ENCODE data around the gene LTB. TPM values are rescaled to one million over a fixed set of nuclear protein-coding genes. Genes with fewer than 3 reads are reported as not detected.
"Not testable (repeated sequence)": the region's sequence is repeated elsewhere in the genome, so short reads cannot be mapped to it uniquely, and the experiment has no call there.

LTB gene
- total RNA-seq, 1 donor from 2014 or later: 5.4 TPM

- no peaks in the 10 kb centered on the region for H3K27me3 ChIP-seq
- TF ChIP-seq POLR2AphosphoS5 (IDR thresholded peaks at IDR 0.05; ENCODE audit: insufficient read depth in 1 of 2, low read depth in 1 of 2) (no peak), POLR2A (IDR thresholded peaks at IDR 0.05) (no peak)
- TF ChIP-seq, protein P1, sequence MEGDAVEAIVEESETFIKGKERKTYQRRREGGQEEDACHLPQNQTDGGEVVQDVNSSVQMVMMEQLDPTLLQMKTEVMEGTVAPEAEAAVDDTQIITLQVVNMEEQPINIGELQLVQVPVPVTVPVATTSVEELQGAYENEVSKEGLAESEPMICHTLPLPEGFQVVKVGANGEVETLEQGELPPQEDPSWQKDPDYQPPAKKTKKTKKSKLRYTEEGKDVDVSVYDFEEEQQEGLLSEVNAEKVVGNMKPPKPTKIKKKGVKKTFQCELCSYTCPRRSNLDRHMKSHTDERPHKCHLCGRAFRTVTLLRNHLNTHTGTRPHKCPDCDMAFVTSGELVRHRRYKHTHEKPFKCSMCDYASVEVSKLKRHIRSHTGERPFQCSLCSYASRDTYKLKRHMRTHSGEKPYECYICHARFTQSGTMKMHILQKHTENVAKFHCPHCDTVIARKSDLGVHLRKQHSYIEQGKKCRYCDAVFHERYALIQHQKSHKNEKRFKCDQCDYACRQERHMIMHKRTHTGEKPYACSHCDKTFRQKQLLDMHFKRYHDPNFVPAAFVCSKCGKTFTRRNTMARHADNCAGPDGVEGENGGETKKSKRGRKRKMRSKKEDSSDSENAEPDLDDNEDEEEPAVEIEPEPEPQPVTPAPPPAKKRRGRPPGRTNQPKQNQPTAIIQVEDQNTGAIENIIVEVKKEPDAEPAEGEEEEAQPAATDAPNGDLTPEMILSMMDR (IDR thresholded peaks at IDR 0.05): no peak
- H3K4me1 ChIP-seq: no peaks in the 10 kb centered on the region
- H3K9me3 ChIP-seq: no peaks in the 10 kb centered on the region
- intact Hi-C loops (cut with DNase I): no loop called here
- H3K27ac ChIP-seq: no peak overlapping the region
- H3K36me3 ChIP-seq: no peaks in the 10 kb centered on the region
- no peak for DNase-seq (ENCODE audit: extremely low spot score in 2 of 2)
- H3K4me3 ChIP-seq: no peak overlapping the region
Measured at GRCh38 chr6:31609519-31610406, 27.5 kb upstream of the LTB start.

DNA sequence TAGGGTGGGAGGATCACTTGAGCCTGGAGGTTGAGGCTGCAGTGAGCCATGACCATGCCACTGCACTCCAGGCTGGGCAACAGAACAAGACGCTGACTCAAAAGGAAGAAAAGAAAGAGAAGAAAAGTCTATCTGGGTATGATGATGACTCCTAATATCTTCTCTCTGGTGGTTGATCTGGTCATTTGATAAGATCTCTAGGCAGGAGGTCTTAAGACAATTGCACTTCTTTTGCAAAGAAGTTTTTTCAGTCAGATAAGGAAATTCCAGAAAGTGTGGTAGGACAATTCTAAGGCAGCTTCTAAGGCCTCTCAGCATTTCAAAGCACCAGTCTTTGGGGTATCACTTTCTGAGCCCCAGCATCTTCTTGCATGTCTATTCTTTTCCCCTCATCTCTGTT lies 25.1 kb upstream of the LTB start:
- Histone ChIP-seq H3K36me3 (no peaks in the 10 kb centered on the region), H3K27me3 (no peaks in the 10 kb centered on the region), H3K9me3 (no peaks in the 10 kb centered on the region), H3K27ac (no peak overlapping the region), H3K4me3 (no peak overlapping the region), H3K4me1 (no peaks in the 10 kb centered on the region)
- intact Hi-C loops (cut with DNase I): no loop called here
- no peak for DNase-seq (ENCODE audit: extremely low spot score in 2 of 2)
- TF ChIP-seq, protein P1 (IDR thresholded peaks at IDR 0.05): no peak
- no peak for TF ChIP-seq POLR2A (IDR thresholded peaks at IDR 0.05)
- no peak for TF ChIP-seq POLR2AphosphoS5 (IDR thresholded peaks at IDR 0.05; ENCODE audit: insufficient read depth in 1 of 2, low read depth in 1 of 2)

DNA sequence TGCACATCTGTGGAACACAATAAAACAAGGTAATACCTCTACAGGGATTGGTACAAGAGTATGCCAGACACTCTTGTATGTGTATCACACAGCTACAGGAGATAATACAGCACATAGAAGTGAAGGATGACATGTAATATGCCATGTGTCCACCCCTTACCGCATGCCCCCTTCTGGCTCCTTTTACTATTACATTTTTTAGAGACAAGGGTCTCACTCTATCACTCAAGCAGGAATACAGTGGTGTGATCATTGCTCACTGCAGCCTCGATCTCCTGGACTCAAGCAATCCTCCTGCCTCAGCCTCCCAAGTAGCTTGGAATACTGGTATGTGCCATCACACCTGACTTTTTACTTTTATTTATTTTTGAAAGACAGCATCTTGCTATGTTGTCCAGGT lies 14.8 kb upstream of the LTB start:
- intact Hi-C loops (cut with DNase I): no loop called here
- Histone ChIP-seq H3K27ac (no peak overlapping the region), H3K9me3 (no peaks in the 10 kb centered on the region), H3K36me3 (no peaks in the 10 kb centered on the region), H3K27me3 (no peaks in the 10 kb centered on the region), H3K4me1 (no peaks in the 10 kb centered on the region), H3K4me3 (no peak overlapping the region)
- TF ChIP-seq POLR2A (IDR thresholded peaks at IDR 0.05) (no peak), POLR2AphosphoS5 (IDR thresholded peaks at IDR 0.05; ENCODE audit: insufficient read depth in 1 of 2, low read depth in 1 of 2) (no peak)
- TF ChIP-seq, protein P1 (IDR thresholded peaks at IDR 0.05): peak in 1 of 3 experiments; percentile 39
- no peak for DNase-seq (ENCODE audit: extremely low spot score in 2 of 2)

DNA sequence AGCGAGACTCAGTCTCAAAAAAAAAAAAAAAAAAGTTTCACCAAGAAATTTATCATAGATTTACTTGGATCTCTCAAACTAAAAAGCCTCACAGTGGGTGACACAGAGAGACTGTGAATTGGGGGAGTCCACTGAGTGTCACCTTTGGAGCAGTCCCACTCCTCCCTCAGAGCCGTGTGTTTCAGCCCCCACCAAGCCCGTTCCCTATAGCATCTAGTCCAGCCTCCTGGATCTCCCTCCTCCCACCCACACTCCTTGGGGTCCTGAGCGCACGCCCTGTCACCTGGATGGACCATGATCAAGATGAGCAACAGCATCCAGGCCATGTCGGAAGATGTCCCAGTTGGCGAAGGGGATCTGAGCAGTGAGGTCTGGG lies 10.2 kb upstream of the LTB start:
- intact Hi-C loops (cut with DNase I): no loop called here
- Histone ChIP-seq H3K9me3 (no peaks in the 10 kb centered on the region), H3K27ac (no peak overlapping the region), H3K27me3 (no peaks in the 10 kb centered on the region), H3K4me1 (no peaks in the 10 kb centered on the region), H3K4me3 (no peak overlapping the region), H3K36me3 (no peaks in the 10 kb centered on the region)
- TF ChIP-seq POLR2A (IDR thresholded peaks at IDR 0.05): no peak
- no peak for TF ChIP-seq POLR2AphosphoS5 (IDR thresholded peaks at IDR 0.05; ENCODE audit: insufficient read depth in 1 of 2, low read depth in 1 of 2)
- TF ChIP-seq, protein P1 (IDR thresholded peaks at IDR 0.05): no peak
- no peak for DNase-seq (ENCODE audit: extremely low spot score in 2 of 2)

GRCh38 chr6:31590691-31591090 lies 8.5 kb upstream of the LTB start:
- H3K9me3 ChIP-seq; H3K27ac ChIP-seq; H3K27me3 ChIP-seq; H3K4me1 ChIP-seq; DNase-seq (ENCODE audit: extremely low spot score in 2 of 2); H3K4me3 ChIP-seq; intact Hi-C loops (cut with DNase I); H3K36me3 ChIP-seq: not testable (repeated sequence)

All from vagina (tissue), 2 donors.